ENCODE data around the gene ZNF652.

- TF ChIP-seq ZNF70 (CRISPR knock-in tag; IDR thresholded peaks at IDR 0.05) (no peak), BACH2 (CRISPR knock-in tag; IDR thresholded peaks at IDR 0.05; ENCODE audit: borderline replicate concordance) (no peak), ZFP30 (CRISPR knock-in tag; IDR thresholded peaks at IDR 0.05) (no peak), ZFP3 (CRISPR knock-in tag; IDR thresholded peaks at IDR 0.05) (no peak), ARNTL (CRISPR knock-in tag; IDR thresholded peaks at IDR 0.05; ENCODE audit: borderline replicate concordance, low read depth) (no peak), SNAI2 (CRISPR knock-in tag; IDR thresholded peaks at IDR 0.05) (no peak), PATZ1 (CRISPR knock-in tag; IDR thresholded peaks at IDR 0.05; ENCODE audit: borderline replicate concordance) (no peak), RARB (CRISPR knock-in tag; IDR thresholded peaks at IDR 0.05) (no peak), TOX (CRISPR knock-in tag; IDR thresholded peaks at IDR 0.05; ENCODE audit: borderline replicate concordance) (no peak), PPARA (CRISPR knock-in tag; IDR thresholded peaks at IDR 0.05; ENCODE audit: borderline replicate concordance) (no peak), ISL1 (CRISPR knock-in tag; IDR thresholded peaks at IDR 0.05) (no peak), ESRRG (CRISPR knock-in tag; IDR thresholded peaks at IDR 0.05) (no peak), CSRNP3 (CRISPR knock-in tag; IDR thresholded peaks at IDR 0.05) (no peak)
Measured at GRCh38 chr17:49315551-49316257, 46.3 kb downstream of the ZNF652 start.
